C4-2B (cell line): Measurements from ENCODE around the gene ATP2C1.

ENCODE experiments used
- ZFX ChIP-seq: fragments of 450-650 bp; IDR thresholded peaks from 2 replicates; pipeline ENCODE4 v1.6.1; 2017
- TF ChIP-seq, protein P1 (sequence below): fragments of 450-650 bp; conservative IDR thresholded peaks from 2 replicates; pipeline ENCODE4 v1.5.1; 2017; ENCODE audit warnings: mild to moderate bottlenecking

DNA sequence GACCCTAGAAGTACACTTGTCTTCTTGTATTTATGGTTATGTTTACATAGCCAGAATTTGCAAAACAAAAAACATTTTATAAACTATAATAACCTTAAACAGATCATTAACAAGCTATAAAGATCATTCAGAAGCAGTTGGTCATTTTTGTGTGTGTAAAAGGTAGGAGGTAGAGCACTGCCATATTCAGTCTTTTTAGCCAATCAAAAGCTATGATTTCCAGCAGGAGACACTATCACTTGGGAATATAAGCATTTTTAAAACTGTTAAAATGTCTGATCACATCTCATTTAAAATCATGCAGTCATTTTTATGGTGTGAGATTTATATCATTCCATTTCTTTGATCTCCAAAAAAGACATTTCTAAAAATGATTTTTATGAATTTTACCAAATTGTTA, 42.6 kb upstream of the ATP2C1 start:
- TF ChIP-seq, protein P1, sequence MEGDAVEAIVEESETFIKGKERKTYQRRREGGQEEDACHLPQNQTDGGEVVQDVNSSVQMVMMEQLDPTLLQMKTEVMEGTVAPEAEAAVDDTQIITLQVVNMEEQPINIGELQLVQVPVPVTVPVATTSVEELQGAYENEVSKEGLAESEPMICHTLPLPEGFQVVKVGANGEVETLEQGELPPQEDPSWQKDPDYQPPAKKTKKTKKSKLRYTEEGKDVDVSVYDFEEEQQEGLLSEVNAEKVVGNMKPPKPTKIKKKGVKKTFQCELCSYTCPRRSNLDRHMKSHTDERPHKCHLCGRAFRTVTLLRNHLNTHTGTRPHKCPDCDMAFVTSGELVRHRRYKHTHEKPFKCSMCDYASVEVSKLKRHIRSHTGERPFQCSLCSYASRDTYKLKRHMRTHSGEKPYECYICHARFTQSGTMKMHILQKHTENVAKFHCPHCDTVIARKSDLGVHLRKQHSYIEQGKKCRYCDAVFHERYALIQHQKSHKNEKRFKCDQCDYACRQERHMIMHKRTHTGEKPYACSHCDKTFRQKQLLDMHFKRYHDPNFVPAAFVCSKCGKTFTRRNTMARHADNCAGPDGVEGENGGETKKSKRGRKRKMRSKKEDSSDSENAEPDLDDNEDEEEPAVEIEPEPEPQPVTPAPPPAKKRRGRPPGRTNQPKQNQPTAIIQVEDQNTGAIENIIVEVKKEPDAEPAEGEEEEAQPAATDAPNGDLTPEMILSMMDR: no peak
- TF ChIP-seq ZFX: no peak
